HCT116 (cell line): ENCODE measurements around the gene YIPF1. TPM values are rescaled to one million over a fixed set of nuclear protein-coding genes. Genes with fewer than 3 reads are reported as not detected.

ENCODE experiments used
- ATAC-seq: fragments of 200-7000 bp; cut with Tn5 transposase; 2 replicates; pipeline ENCODE4 v1.9.1; 2020; ENCODE audit warnings: mild to moderate bottlenecking, moderate library complexity
- BruUV-seq: library from RNA; stranded (reverse); fragments of 400-500 nt; replicated peaks from 2 replicates; lab custom pipeline; 2021; lab: Mats Ljungman, UMichigan
- CTCF ChIA-PET: fragments of 300-600 bp; sonication (Branson Sonifier 250); formaldehyde crosslinking; loops from one replicate; lab custom pipeline; 2021; ENCODE audit warnings: antibody characterized with exemption; lab: Charles Lee
- POLR2A ChIA-PET: fragments of 300-600, 350-600 bp; sonication (Branson Sonifier 250); formaldehyde crosslinking; loops from one replicate; lab custom pipeline; 2021; ENCODE audit warnings: antibody characterized with exemption; lab: Charles Lee
- RAD21 ChIA-PET, 2 experiments: fragments of 300-600 bp; sonication (Branson Sonifier 250); formaldehyde crosslinking; loops; one replicate each; lab custom pipeline; 2023; ENCODE audit warnings: low total read pairs in 2 of 2; ENCODE audit not compliant: uncharacterized antibody in 2 of 2, unreplicated experiment in 2 of 2, low non-redundant PET in 1 of 2; lab: Charles Lee
- DNase-seq: peaks from one replicate; pipeline ENCODE4 v3.0.0-alpha.2; 2010; ENCODE audit warnings: low read depth, low spot score
- H2AFZ ChIP-seq: fragments of 200-600 bp; shearing (Covaris generic), sonication (generic); 2 replicates; pipeline ENCODE4 v1.6.1; 2017; ENCODE audit warnings: low read depth, mixed run types, mixed read lengths, antibody characterized with exemption, low read length; ENCODE audit not compliant: poor library complexity, severe bottlenecking
- H3K27ac ChIP-seq: 2 replicates; pipeline ENCODE4 v1.5.1; 2012; ENCODE audit warnings: low read depth, low read length
- H3K27me3 ChIP-seq: fragments of 200-600 bp; sonication (generic); 2 replicates; pipeline ENCODE4 v1.6.1; 2016; ENCODE audit warnings: mixed run types, low read length, mixed read lengths; ENCODE audit not compliant: insufficient read depth
- H3K36me3 ChIP-seq, 2 experiments: fragments of 200-500 bp in 1 of 2; fragments of 200-600 bp in 1 of 2; sonication (Bioruptor generic) in 1 of 2; sonication (generic) in 1 of 2; 2 replicates each; pipeline versions ENCODE4 v1.5.1 to v1.6.1; 2014 to 2016; ENCODE audit warnings: low read length in 2 of 2, inconsistent platforms in 1 of 2, mixed read lengths in 1 of 2, mixed run types in 1 of 2; ENCODE audit not compliant: insufficient read depth in 2 of 2, control insufficient read depth in 1 of 2
- H3K4me1 ChIP-seq, 2 experiments: fragments of 200-600 bp in 1 of 2; sonication (generic) in 1 of 2; 2 replicates each; pipeline versions ENCODE4 v1.5.1 to v1.6.1; 2012 to 2017; ENCODE audit warnings: low read length in 2 of 2, inconsistent platforms in 1 of 2, mild to moderate bottlenecking in 1 of 2, mixed read lengths in 1 of 2, mixed run types in 1 of 2, moderate library complexity in 1 of 2; ENCODE audit not compliant: insufficient read depth in 2 of 2, control insufficient read depth in 1 of 2
- H3K4me2 ChIP-seq: fragments of 200-600 bp; sonication (generic); 2 replicates; pipeline ENCODE4 v1.6.1; 2017; ENCODE audit warnings: mixed run types, low read length, mixed read lengths
- H3K4me3 ChIP-seq, 2 experiments: fragments of 200-600 bp in 1 of 2; sonication (generic) in 1 of 2; replicated peaks in 1 of 2; 2 replicates each; pipeline ENCODE4 v1.5.1; 2011 to 2016; ENCODE audit warnings: low read length in 2 of 2, control low read depth in 1 of 2, low read depth in 1 of 2, mild to moderate bottlenecking in 1 of 2, mixed read lengths in 1 of 2, mixed run types in 1 of 2
- H3K79me2 ChIP-seq: fragments of 200-600 bp; sonication (generic); 2 replicates; pipeline ENCODE4 v1.6.1; 2017; ENCODE audit warnings: mild to moderate bottlenecking, mixed run types, low read length, moderate library complexity, mixed read lengths; ENCODE audit not compliant: insufficient read depth
- H3K9ac ChIP-seq: fragments of 200-600 bp; sonication (generic); 2 replicates; pipeline ENCODE4 v1.6.1; 2016; ENCODE audit warnings: low read length, mixed read lengths
- H3K9me2 ChIP-seq: fragments of 200-600 bp; sonication (generic), shearing (Covaris generic); 2 replicates; pipeline ENCODE4 v1.6.1; 2017; ENCODE audit warnings: mixed run types, mild to moderate bottlenecking, moderate library complexity; ENCODE audit not compliant: insufficient read depth
- H3K9me3 ChIP-seq, 2 experiments: fragments of 200-500 bp in 1 of 2; fragments of 200-600 bp in 1 of 2; sonication (Bioruptor generic) in 1 of 2; sonication (generic) in 1 of 2; 2 replicates each; pipeline ENCODE4 v1.6.1; 2014 to 2017; ENCODE audit warnings: low read length in 2 of 2, mixed read lengths in 2 of 2, inconsistent platforms in 1 of 2, low read depth in 1 of 2, mild to moderate bottlenecking in 1 of 2, mixed run types in 1 of 2, moderate library complexity in 1 of 2; ENCODE audit not compliant: control insufficient read depth in 1 of 2, insufficient read depth in 1 of 2
- H4K20me1 ChIP-seq: fragments of 200-600 bp; sonication (generic), shearing (Covaris generic); 2 replicates; pipeline ENCODE4 v1.6.1; 2017; ENCODE audit warnings: mixed run types, mild to moderate bottlenecking, moderate library complexity; ENCODE audit not compliant: insufficient read depth
- CEBPB ChIP-seq: IDR thresholded peaks from 2 replicates; pipeline ENCODE4 v1.6.1; 2012; ENCODE audit warnings: low read depth
- ELF1 ChIP-seq: IDR thresholded peaks from 2 replicates; pipeline ENCODE4 v1.6.1; 2012; ENCODE audit warnings: low read depth, borderline replicate concordance
- EZH2 ChIP-seq: fragments of 200-600 bp; sonication (generic); IDR thresholded peaks from 2 replicates; pipeline ENCODE4 v1.6.1; 2017; ENCODE audit warnings: antibody characterized with exemption, mixed run types
- FOSL1 ChIP-seq: IDR thresholded peaks from 2 replicates; pipeline ENCODE4 v1.6.1; 2012; ENCODE audit warnings: low read depth
- JUND ChIP-seq: IDR thresholded peaks from 2 replicates; pipeline ENCODE4 v1.6.1; 2012
- POLR2AphosphoS5 ChIP-seq: IDR thresholded peaks from 2 replicates; pipeline ENCODE4 v1.6.1; 2011; ENCODE audit warnings: mild to moderate bottlenecking, low read depth, low read length, moderate library complexity
- SIN3A ChIP-seq: IDR thresholded peaks from 2 replicates; pipeline ENCODE4 v1.6.1; 2012; ENCODE audit warnings: low read depth
- SP1 ChIP-seq: IDR thresholded peaks from 2 replicates; pipeline ENCODE4 v1.6.1; 2012; ENCODE audit warnings: low read depth
- SRF ChIP-seq: IDR thresholded peaks from 2 replicates; pipeline ENCODE4 v1.6.1; 2012; ENCODE audit warnings: low read depth
- TCF7L2 ChIP-seq: IDR thresholded peaks from 2 replicates; pipeline ENCODE4 v1.7.0; 2011; ENCODE audit warnings: borderline replicate concordance, inconsistent platforms; ENCODE audit not compliant: insufficient read depth, insufficient read length; ENCODE audit errors: extremely low read depth
- YY1 ChIP-seq: IDR thresholded peaks from 2 replicates; pipeline ENCODE4 v1.6.1; 2011; ENCODE audit warnings: low read length, low read depth, moderate library complexity, mild to moderate bottlenecking; ENCODE audit not compliant: insufficient replicate concordance; ENCODE audit errors: extremely low read depth
- ZFX ChIP-seq: fragments of 450-650 bp; IDR thresholded peaks from 2 replicates; pipeline ENCODE4 v1.6.1; 2017
- intact Hi-C: fragments of 100-400 bp; cut with micrococcal nuclease; formaldehyde crosslinking; loops from 2 replicates; pipeline ENCODE4 v1.10.0; 2022
- total RNA-seq: library from RNA; stranded (reverse); gene quantifications from one replicate; pipeline ENCODE4 v1.2.1, GENCODE V29; 2021; ENCODE audit not compliant: unreplicated experiment
- TF ChIP-seq, protein P1 (sequence below): IDR thresholded peaks from 2 replicates; pipeline ENCODE4 v1.6.1; 2012; ENCODE audit warnings: low read depth
- TF ChIP-seq, protein P2 (sequence below), 3 experiments: fragments of 200-600 bp in 1 of 3; sonication (generic) in 1 of 3; IDR thresholded peaks in 2 of 3; conservative IDR thresholded peaks in 1 of 3; 2 replicates each; pipeline ENCODE4 v1.5.1; 2012 to 2017; ENCODE audit warnings: low read depth in 2 of 3, low read length in 2 of 3, antibody characterized with exemption in 1 of 3, borderline replicate concordance in 1 of 3, control low read depth in 1 of 3, mild to moderate bottlenecking in 1 of 3, mixed read lengths in 1 of 3, mixed run types in 1 of 3, moderate library complexity in 1 of 3; ENCODE audit not compliant: insufficient read depth in 1 of 3
- TF ChIP-seq, protein P3 (sequence below): IDR thresholded peaks from 2 replicates; pipeline ENCODE4 v1.6.1; 2012

YIPF1 gene
- total RNA-seq, 1 experiment from 2014 or later: 16.4 TPM

DNA sequence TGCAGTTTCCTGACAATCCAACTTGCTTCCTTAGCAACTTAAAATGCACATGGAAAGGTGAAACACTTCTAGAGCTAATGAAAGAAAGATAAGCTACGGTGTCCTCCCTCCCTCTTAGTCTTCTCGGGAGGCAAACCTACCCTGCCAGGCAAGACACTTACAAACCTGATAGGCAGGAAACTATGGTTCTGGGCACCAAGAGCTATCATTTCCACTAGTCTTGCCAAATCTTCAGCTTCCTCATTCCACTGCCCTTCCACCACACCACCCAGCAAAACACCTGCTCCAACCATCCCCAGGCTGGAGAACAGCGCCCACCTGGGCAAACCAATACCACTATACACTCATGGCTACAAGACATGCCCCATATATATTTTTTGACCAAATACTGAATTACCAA, 66.7 kb downstream of the YIPF1 start:
- peaks cover 27 to 32% of the 10 kb centered on the region in 2 experiments for H3K36me3 ChIP-seq

DNA sequence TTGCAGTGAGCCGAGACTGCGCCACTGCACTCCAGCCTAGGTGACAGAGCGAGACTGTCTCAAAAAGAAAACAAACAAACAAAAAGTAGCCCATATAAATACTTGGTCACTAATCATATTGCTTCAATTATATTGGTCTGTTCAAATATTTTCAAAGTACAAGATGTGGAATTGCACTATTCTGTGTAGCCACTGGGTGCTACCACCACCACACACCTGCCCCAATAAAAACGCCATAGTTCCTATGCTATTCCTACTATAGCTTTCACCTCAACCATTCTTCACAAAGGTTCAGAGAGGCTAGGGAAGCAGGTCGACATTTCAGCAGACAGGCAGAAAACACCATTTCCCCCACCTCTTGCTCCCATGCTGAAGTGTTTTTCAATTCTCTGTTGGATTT, 68.2 kb downstream of the YIPF1 start:
- Histone ChIP-seq H2AFZ (no peak overlapping the region), H3K4me1 (no peaks in the 10 kb centered on the region), H3K79me2 (peaks cover 76% of the 10 kb centered on the region), H3K9me2 (no peaks in the 10 kb centered on the region), H4K20me1 (peaks cover 6% of the 10 kb centered on the region; the same call in 1 of the 2 replicates), H3K4me2 (no peak overlapping the region), H3K27me3 (no peaks in the 10 kb centered on the region), H3K36me3 (peaks cover 29 to 30% of the 10 kb centered on the region in 2 experiments), H3K4me3 (no peak overlapping the region)
- intact Hi-C loops: no loop called here
- DNase-seq (no peak), ATAC-seq (peak; percentile 71)
- CTCF ChIA-PET: interaction anchor here (1.8 kb wide), 1 partner anchor 10 kb away, joined by 7 read pairs; no protein-coding TSS in a partner anchor
- POLR2A ChIA-PET: no interaction called here
- no TSS peak for BruUV-seq
- TF ChIP-seq, protein P1, sequence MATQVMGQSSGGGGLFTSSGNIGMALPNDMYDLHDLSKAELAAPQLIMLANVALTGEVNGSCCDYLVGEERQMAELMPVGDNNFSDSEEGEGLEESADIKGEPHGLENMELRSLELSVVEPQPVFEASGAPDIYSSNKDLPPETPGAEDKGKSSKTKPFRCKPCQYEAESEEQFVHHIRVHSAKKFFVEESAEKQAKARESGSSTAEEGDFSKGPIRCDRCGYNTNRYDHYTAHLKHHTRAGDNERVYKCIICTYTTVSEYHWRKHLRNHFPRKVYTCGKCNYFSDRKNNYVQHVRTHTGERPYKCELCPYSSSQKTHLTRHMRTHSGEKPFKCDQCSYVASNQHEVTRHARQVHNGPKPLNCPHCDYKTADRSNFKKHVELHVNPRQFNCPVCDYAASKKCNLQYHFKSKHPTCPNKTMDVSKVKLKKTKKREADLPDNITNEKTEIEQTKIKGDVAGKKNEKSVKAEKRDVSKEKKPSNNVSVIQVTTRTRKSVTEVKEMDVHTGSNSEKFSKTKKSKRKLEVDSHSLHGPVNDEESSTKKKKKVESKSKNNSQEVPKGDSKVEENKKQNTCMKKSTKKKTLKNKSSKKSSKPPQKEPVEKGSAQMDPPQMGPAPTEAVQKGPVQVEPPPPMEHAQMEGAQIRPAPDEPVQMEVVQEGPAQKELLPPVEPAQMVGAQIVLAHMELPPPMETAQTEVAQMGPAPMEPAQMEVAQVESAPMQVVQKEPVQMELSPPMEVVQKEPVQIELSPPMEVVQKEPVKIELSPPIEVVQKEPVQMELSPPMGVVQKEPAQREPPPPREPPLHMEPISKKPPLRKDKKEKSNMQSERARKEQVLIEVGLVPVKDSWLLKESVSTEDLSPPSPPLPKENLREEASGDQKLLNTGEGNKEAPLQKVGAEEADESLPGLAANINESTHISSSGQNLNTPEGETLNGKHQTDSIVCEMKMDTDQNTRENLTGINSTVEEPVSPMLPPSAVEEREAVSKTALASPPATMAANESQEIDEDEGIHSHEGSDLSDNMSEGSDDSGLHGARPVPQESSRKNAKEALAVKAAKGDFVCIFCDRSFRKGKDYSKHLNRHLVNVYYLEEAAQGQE: no peak
- TF ChIP-seq, protein P2, sequence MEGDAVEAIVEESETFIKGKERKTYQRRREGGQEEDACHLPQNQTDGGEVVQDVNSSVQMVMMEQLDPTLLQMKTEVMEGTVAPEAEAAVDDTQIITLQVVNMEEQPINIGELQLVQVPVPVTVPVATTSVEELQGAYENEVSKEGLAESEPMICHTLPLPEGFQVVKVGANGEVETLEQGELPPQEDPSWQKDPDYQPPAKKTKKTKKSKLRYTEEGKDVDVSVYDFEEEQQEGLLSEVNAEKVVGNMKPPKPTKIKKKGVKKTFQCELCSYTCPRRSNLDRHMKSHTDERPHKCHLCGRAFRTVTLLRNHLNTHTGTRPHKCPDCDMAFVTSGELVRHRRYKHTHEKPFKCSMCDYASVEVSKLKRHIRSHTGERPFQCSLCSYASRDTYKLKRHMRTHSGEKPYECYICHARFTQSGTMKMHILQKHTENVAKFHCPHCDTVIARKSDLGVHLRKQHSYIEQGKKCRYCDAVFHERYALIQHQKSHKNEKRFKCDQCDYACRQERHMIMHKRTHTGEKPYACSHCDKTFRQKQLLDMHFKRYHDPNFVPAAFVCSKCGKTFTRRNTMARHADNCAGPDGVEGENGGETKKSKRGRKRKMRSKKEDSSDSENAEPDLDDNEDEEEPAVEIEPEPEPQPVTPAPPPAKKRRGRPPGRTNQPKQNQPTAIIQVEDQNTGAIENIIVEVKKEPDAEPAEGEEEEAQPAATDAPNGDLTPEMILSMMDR (IDR thresholded peaks at IDR 0.05 in 2 of 3, conservative IDR thresholded peaks at IDR 0.05 in 1 of 3; ENCODE audit: borderline replicate concordance in 1 of 3, insufficient read depth in 1 of 3, low read depth in 2 of 3, low read length in 2 of 3): peak in 2 of 3 experiments; percentile 17 to 44; a peak in 2 of 6 replicates
- TF ChIP-seq, all 23 proteins: peak for 1
- Histone ChIP-seq H3K9ac (no peak overlapping the region), H3K27ac (no peak overlapping the region), H3K9me3 (no peaks in the 10 kb centered on the region)
- RAD21 ChIA-PET: no interaction called here

More for the DNA sequence above, 66.7 kb downstream of the YIPF1 start:
- Histone ChIP-seq H3K4me1 (no peaks in the 10 kb centered on the region), H3K4me2 (no peak overlapping the region), H3K9me3 (no peaks in the 10 kb centered on the region), H3K79me2 (peaks cover 74% of the 10 kb centered on the region), H4K20me1 (peaks cover 6% of the 10 kb centered on the region; the same call in 1 of the 2 replicates), H3K27me3 (no peaks in the 10 kb centered on the region), H3K4me3 (no peak overlapping the region), H3K9me2 (no peaks in the 10 kb centered on the region), H2AFZ (no peak overlapping the region), H3K27ac (no peak overlapping the region), H3K9ac (no peak overlapping the region)
- BruUV-seq: no TSS peak
- TF ChIP-seq TCF7L2 (no peak), FOSL1 (no peak), SRF (no peak), CEBPB (no peak), YY1 (no peak), JUND (no peak), ZFX (no peak), ELF1 (no peak), EZH2 (no peak), SP1 (no peak), SIN3A (no peak), POLR2AphosphoS5 (no peak)
- TF ChIP-seq, protein P3, sequence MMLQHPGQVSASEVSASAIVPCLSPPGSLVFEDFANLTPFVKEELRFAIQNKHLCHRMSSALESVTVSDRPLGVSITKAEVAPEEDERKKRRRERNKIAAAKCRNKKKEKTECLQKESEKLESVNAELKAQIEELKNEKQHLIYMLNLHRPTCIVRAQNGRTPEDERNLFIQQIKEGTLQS: no peak
- CTCF ChIA-PET: interaction anchor here (0.7 kb wide), 1 partner anchor 11 kb away, joined by 3 read pairs; no protein-coding TSS in a partner anchor
- ATAC-seq (no peak), DNase-seq (no peak)
- POLR2A ChIA-PET: interaction anchor here (0.6 to 0.8 kb wide), 2 partner anchors 12 to 25 kb away, joined by 3 read pairs; no protein-coding TSS in a partner anchor
- intact Hi-C loops: no loop called here
- RAD21 ChIA-PET: no interaction called here
